Measurements from ENCODE around the gene FARS2.

The FARS2 gene

GRCh38 chr6:5292154-5292553 lies 30.8 kb downstream of the FARS2 start:
- Histone ChIP-seq H4K91ac (ENCODE audit: low read depth, low read length) (no peak overlapping the region), H3K14ac (ENCODE audit: low read length) (no peak overlapping the region), H3K79me2 (ENCODE audit: control insufficient read depth, insufficient read depth, low read length, poor library complexity) (no peaks in the 10 kb centered on the region), H3K4me2 (ENCODE audit: low read length) (no peak overlapping the region), H2AK5ac (ENCODE audit: low read length) (no peak overlapping the region), H3K27ac (ENCODE audit: low read depth, low read length) (no peak overlapping the region), H2AFZ (ENCODE audit: insufficient read depth, low read length, poor library complexity) (no peak overlapping the region), H3K23ac (ENCODE audit: low read length) (no peak overlapping the region), H3K4me1 (ENCODE audit: control insufficient read depth in 1 of 2, insufficient read depth in 2 of 2, low read length in 2 of 2) (peaks cover 0 to 2% of the 10 kb centered on the region in 2 experiments), H3K18ac (ENCODE audit: low read length) (no peak overlapping the region), H2BK120ac (ENCODE audit: insufficient read depth, low read length, poor library complexity) (no peak overlapping the region), H3K79me1 (ENCODE audit: low read length) (no peaks in the 10 kb centered on the region), H4K12ac (ENCODE audit: low read depth, low read length) (no peak overlapping the region), H2BK5ac (ENCODE audit: low read depth, low read length, poor library complexity) (no peak overlapping the region), H4K8ac (ENCODE audit: low read depth, low read length) (no peak overlapping the region), H3K36me3 (ENCODE audit: control insufficient read depth in 1 of 2, insufficient read depth in 2 of 2, low read length in 2 of 2) (no peaks in the 10 kb centered on the region), H3K27me3 (ENCODE audit: insufficient read depth, low read length) (no peaks in the 10 kb centered on the region), H3K4ac (ENCODE audit: low read depth, low read length) (no peak overlapping the region), H3K4me3 (ENCODE audit: low read depth, low read length) (no peak overlapping the region), H3K9ac (ENCODE audit: low read length) (no peak overlapping the region), H2BK12ac (ENCODE audit: low read length) (no peak overlapping the region), H3K9me3 (ENCODE audit: insufficient read depth, low read depth, low read length) (no peaks in the 10 kb centered on the region)
- no CpG with 5 or more reads among the region's 1 CpG for WGBS (ENCODE audit: extremely low coverage, insufficient coverage, insufficient read length)
- no peak for DNase-seq

- H3K79me2 ChIP-seq (ENCODE audit: control insufficient read depth, insufficient read depth, low read length, poor library complexity) = no peaks in the 10 kb centered on the region
- WGBS (ENCODE audit: extremely low coverage, insufficient coverage, insufficient read length) = no CpG with 5 or more reads among the region's 2 CpGs
- H2BK5ac ChIP-seq (ENCODE audit: low read depth, low read length, poor library complexity) = no peak overlapping the region
- H3K79me1 ChIP-seq (ENCODE audit: low read length) = no peaks in the 10 kb centered on the region
- H2AK5ac ChIP-seq (ENCODE audit: low read length) = no peak overlapping the region
- H3K27ac ChIP-seq (ENCODE audit: low read depth, low read length) = no peak overlapping the region
- no peak overlapping the region for H2BK12ac ChIP-seq (ENCODE audit: low read length)
- H4K91ac ChIP-seq (ENCODE audit: low read depth, low read length) = no peak overlapping the region
- no peak overlapping the region for H3K4me3 ChIP-seq (ENCODE audit: low read depth, low read length)
- H4K8ac ChIP-seq (ENCODE audit: low read depth, low read length) = no peak overlapping the region
- H3K9me3 ChIP-seq (ENCODE audit: insufficient read depth, low read depth, low read length) = no peaks in the 10 kb centered on the region
- no peak overlapping the region for H3K4me2 ChIP-seq (ENCODE audit: low read length)
- no peak overlapping the region for H3K9ac ChIP-seq (ENCODE audit: low read length)
- no peak overlapping the region for H4K12ac ChIP-seq (ENCODE audit: low read depth, low read length)
- no peak overlapping the region for H3K4ac ChIP-seq (ENCODE audit: low read depth, low read length)
- no peak overlapping the region for H3K14ac ChIP-seq (ENCODE audit: low read length)
- H3K23ac ChIP-seq (ENCODE audit: low read length) = no peak overlapping the region
- no peak for DNase-seq
- no peaks in the 10 kb centered on the region for H3K36me3 ChIP-seq (ENCODE audit: control insufficient read depth in 1 of 2, insufficient read depth in 2 of 2, low read length in 2 of 2)
- H2BK120ac ChIP-seq (ENCODE audit: insufficient read depth, low read length, poor library complexity) = no peak overlapping the region
- no peaks in the 10 kb centered on the region for H3K27me3 ChIP-seq (ENCODE audit: insufficient read depth, low read length)
- H3K18ac ChIP-seq (ENCODE audit: low read length) = no peak overlapping the region
- H2AFZ ChIP-seq (ENCODE audit: insufficient read depth, low read length, poor library complexity) = no peak overlapping the region
- H3K4me1 ChIP-seq (ENCODE audit: control insufficient read depth in 1 of 2, insufficient read depth in 2 of 2, low read length in 2 of 2) = no peaks in the 10 kb centered on the region
Observed at GRCh38 chr6:5293692-5294091, 32.4 kb downstream of the FARS2 start.

GRCh38 chr6:5294392-5295211 lies 33.3 kb downstream of the FARS2 start:
- no peak overlapping the region for H4K12ac ChIP-seq (ENCODE audit: low read depth, low read length)

GRCh38 chr6:5295623-5296022 lies 34.3 kb downstream of the FARS2 start:
- H2AK5ac ChIP-seq (ENCODE audit: low read length) = no peak overlapping the region
- no peak overlapping the region for H3K14ac ChIP-seq (ENCODE audit: low read length)
- DNase-seq = no peak
- H3K9me3 ChIP-seq (ENCODE audit: insufficient read depth, low read depth, low read length) = no peaks in the 10 kb centered on the region
- no peak overlapping the region for H2AFZ ChIP-seq (ENCODE audit: insufficient read depth, low read length, poor library complexity)
- H3K9ac ChIP-seq (ENCODE audit: low read length) = no peak overlapping the region
- H3K4me1 ChIP-seq (ENCODE audit: control insufficient read depth in 1 of 2, insufficient read depth in 2 of 2, low read length in 2 of 2) = no peaks in the 10 kb centered on the region
- H2BK12ac ChIP-seq (ENCODE audit: low read length) = no peak overlapping the region
- no peak overlapping the region for H3K4me3 ChIP-seq (ENCODE audit: low read depth, low read length)
- H3K23ac ChIP-seq (ENCODE audit: low read length) = no peak overlapping the region
- no peak overlapping the region for H3K4ac ChIP-seq (ENCODE audit: low read depth, low read length)
- H4K8ac ChIP-seq (ENCODE audit: low read depth, low read length) = no peak overlapping the region
- H3K4me2 ChIP-seq (ENCODE audit: low read length) = no peak overlapping the region
- H4K91ac ChIP-seq (ENCODE audit: low read depth, low read length) = no peak overlapping the region
- no peaks in the 10 kb centered on the region for H3K79me1 ChIP-seq (ENCODE audit: low read length)
- H3K36me3 ChIP-seq (ENCODE audit: control insufficient read depth in 1 of 2, insufficient read depth in 2 of 2, low read length in 2 of 2) = no peaks in the 10 kb centered on the region
- H3K18ac ChIP-seq (ENCODE audit: low read length) = no peak overlapping the region
- no peaks in the 10 kb centered on the region for H3K79me2 ChIP-seq (ENCODE audit: control insufficient read depth, insufficient read depth, low read length, poor library complexity)
- no peak overlapping the region for H3K27ac ChIP-seq (ENCODE audit: low read depth, low read length)
- H4K12ac ChIP-seq (ENCODE audit: low read depth, low read length) = no peak overlapping the region
- WGBS (ENCODE audit: extremely low coverage, insufficient coverage, insufficient read length) = no CpG with 5 or more reads among the region's 7 CpGs
- H3K27me3 ChIP-seq (ENCODE audit: insufficient read depth, low read length) = no peaks in the 10 kb centered on the region
- no peak overlapping the region for H2BK5ac ChIP-seq (ENCODE audit: low read depth, low read length, poor library complexity)
- H2BK120ac ChIP-seq (ENCODE audit: insufficient read depth, low read length, poor library complexity) = no peak overlapping the region

More at GRCh38 chr6:5294392-5295211, 33.3 kb downstream of the FARS2 start:
- no peaks in the 10 kb centered on the region for H3K36me3 ChIP-seq (ENCODE audit: control insufficient read depth in 1 of 2, insufficient read depth in 2 of 2, low read length in 2 of 2)
- no peak overlapping the region for H3K18ac ChIP-seq (ENCODE audit: low read length)
- DNase-seq = no peak
- no peaks in the 10 kb centered on the region for H3K4me1 ChIP-seq (ENCODE audit: control insufficient read depth in 1 of 2, insufficient read depth in 2 of 2, low read length in 2 of 2)
- H3K79me1 ChIP-seq (ENCODE audit: low read length) = no peaks in the 10 kb centered on the region
- H3K27me3 ChIP-seq (ENCODE audit: insufficient read depth, low read length) = no peaks in the 10 kb centered on the region
- H3K4ac ChIP-seq (ENCODE audit: low read depth, low read length) = no peak overlapping the region
- H2BK120ac ChIP-seq (ENCODE audit: insufficient read depth, low read length, poor library complexity) = no peak overlapping the region
- H4K8ac ChIP-seq (ENCODE audit: low read depth, low read length) = no peak overlapping the region
- H4K91ac ChIP-seq (ENCODE audit: low read depth, low read length) = no peak overlapping the region
- no peak overlapping the region for H2AFZ ChIP-seq (ENCODE audit: insufficient read depth, low read length, poor library complexity)
- WGBS (ENCODE audit: extremely low coverage, insufficient coverage, insufficient read length) = no CpG with 5 or more reads among the region's 11 CpGs
- no peaks in the 10 kb centered on the region for H3K79me2 ChIP-seq (ENCODE audit: control insufficient read depth, insufficient read depth, low read length, poor library complexity)
- H3K9ac ChIP-seq (ENCODE audit: low read length) = no peak overlapping the region
- H3K4me3 ChIP-seq (ENCODE audit: low read depth, low read length) = no peak overlapping the region
- H3K4me2 ChIP-seq (ENCODE audit: low read length) = no peak overlapping the region
- no peaks in the 10 kb centered on the region for H3K9me3 ChIP-seq (ENCODE audit: insufficient read depth, low read depth, low read length)
- H2BK5ac ChIP-seq (ENCODE audit: low read depth, low read length, poor library complexity) = no peak overlapping the region
- H2BK12ac ChIP-seq (ENCODE audit: low read length) = no peak overlapping the region
- no peak overlapping the region for H3K14ac ChIP-seq (ENCODE audit: low read length)
- no peak overlapping the region for H3K23ac ChIP-seq (ENCODE audit: low read length)
- H2AK5ac ChIP-seq (ENCODE audit: low read length) = no peak overlapping the region
- no peak overlapping the region for H3K27ac ChIP-seq (ENCODE audit: low read depth, low read length)
